ENCODE results near the gene MLLT10. TPM values are rescaled to one million over a fixed set of nuclear protein-coding genes. Genes with fewer than 3 reads are reported as not detected.

MLLT10 gene
- total RNA-seq, 2 experiments from 2014 or later = 33.8 to 34.1 TPM

- intact Hi-C loops (cut with DNase I, micrococcal nuclease) = no loop called here
- Mint-ChIP-seq H3K4me1 (peaks cover 26% of the 10 kb centered on the region), H3K9me3 (ENCODE audit: low read depth) (no peaks in the 10 kb centered on the region), H3K4me3 (no peak overlapping the region), H3K27me3 (no peaks in the 10 kb centered on the region), H3K27ac (no peak overlapping the region), H3K36me3 (ENCODE audit: low read depth) (peaks cover 28% of the 10 kb centered on the region)
- ChIA-PET POLR2A (interaction anchor here (0.6 kb wide), 1 partner anchor 13 kb away, joined by 5 read pairs; no protein-coding TSS in a partner anchor), CTCF (interaction anchor here (0.6 kb wide), 1 partner anchor 12 kb away, joined by 5 read pairs; no protein-coding TSS in a partner anchor)
- no peak for ATAC-seq
- DNase-seq = no peak
Measured at GRCh38 chr10:21726601-21727225, 192.7 kb downstream of the MLLT10 start.

GRCh38 chr10:21727452-21728168 is 193.6 kb downstream of the MLLT10 start:
- ChIA-PET CTCF (interaction anchor here (0.6 kb wide), 1 partner anchor 11 kb away, joined by 5 read pairs; no protein-coding TSS in a partner anchor), POLR2A (no interaction called here)
- Mint-ChIP-seq H3K27ac (no peak overlapping the region), H3K27me3 (no peaks in the 10 kb centered on the region), H3K4me1 (peaks cover 26% of the 10 kb centered on the region), H3K36me3 (ENCODE audit: low read depth) (peaks cover 25% of the 10 kb centered on the region), H3K9me3 (ENCODE audit: low read depth) (no peaks in the 10 kb centered on the region), H3K4me3 (no peak overlapping the region)
- DNase-seq (no peak), ATAC-seq (peak; percentile 25)
- intact Hi-C loops (cut with DNase I, micrococcal nuclease) = no loop called here

GRCh38 chr10:21728618-21729017 is 194.6 kb downstream of the MLLT10 start:
- H3K4me1 Mint-ChIP-seq = peaks cover 26% of the 10 kb centered on the region
- ChIA-PET POLR2A (no interaction called here), CTCF (interaction anchor here (1.3 kb wide), 1 partner anchor 10 kb away, joined by 3 read pairs; no protein-coding TSS in a partner anchor)
- H3K27me3 Mint-ChIP-seq = no peaks in the 10 kb centered on the region
- ATAC-seq = no peak
- no peak for DNase-seq
- no peak overlapping the region for H3K27ac Mint-ChIP-seq
- H3K9me3 Mint-ChIP-seq (ENCODE audit: low read depth) = no peaks in the 10 kb centered on the region
- no peak overlapping the region for H3K4me3 Mint-ChIP-seq
- intact Hi-C loops (cut with DNase I, micrococcal nuclease) = no loop called here
- H3K36me3 Mint-ChIP-seq (ENCODE audit: low read depth) = peaks cover 26% of the 10 kb centered on the region

- Mint-ChIP-seq H3K27ac (no peak overlapping the region), H3K27me3 (no peaks in the 10 kb centered on the region), H3K4me3 (no peak overlapping the region), H3K9me3 (ENCODE audit: low read depth) (no peaks in the 10 kb centered on the region), H3K4me1 (peaks cover 26% of the 10 kb centered on the region), H3K36me3 (ENCODE audit: low read depth) (peaks cover 40% of the 10 kb centered on the region)
- POLR2A ChIA-PET = no interaction called here
- CTCF ChIA-PET = interaction anchor here (0.6 to 2.7 kb wide), 15 partner anchors 8 to 240 kb away, joined by 3 to 27 read pairs (median 4); no protein-coding TSS in a partner anchor
- DNase-seq (peak; percentile 74), ATAC-seq (peak; percentile 88)
- intact Hi-C loops (cut with DNase I, micrococcal nuclease) = loop anchor here (1.0 to 10.0 kb wide), 4 partner anchors 223 to 453 kb away; no protein-coding TSS in a partner anchor
Measured at GRCh38 chr10:21732067-21732772, 198.2 kb downstream of the MLLT10 start.

GRCh38 chr10:21733710-21734109 is 199.7 kb downstream of the MLLT10 start:
- H3K27ac Mint-ChIP-seq = no peak overlapping the region
- H3K27me3 Mint-ChIP-seq = no peaks in the 10 kb centered on the region
- H3K36me3 Mint-ChIP-seq (ENCODE audit: low read depth) = peaks cover 38% of the 10 kb centered on the region
- CTCF ChIA-PET = interaction anchor here (1.6 to 2.7 kb wide), 2 partner anchors 13 to 237 kb away, joined by 7 to 27 read pairs; no protein-coding TSS in a partner anchor
- POLR2A ChIA-PET = no interaction called here
- DNase-seq (no peak), ATAC-seq (no peak)
- H3K4me3 Mint-ChIP-seq = no peak overlapping the region
- intact Hi-C loops (cut with DNase I, micrococcal nuclease) = loop anchor here (2.0 to 10.0 kb wide), 2 partner anchors 221 to 455 kb away; no protein-coding TSS in a partner anchor
- peaks cover 26% of the 10 kb centered on the region for H3K4me1 Mint-ChIP-seq
- no peaks in the 10 kb centered on the region for H3K9me3 Mint-ChIP-seq (ENCODE audit: low read depth)

- no peak for DNase-seq
- intact Hi-C loops (cut with DNase I, micrococcal nuclease) = loop anchor here in 1 of 2 experiments (10.0 kb wide), 1 partner anchor 218 kb away; no protein-coding TSS in a partner anchor
- Mint-ChIP-seq H3K4me3 (no peak overlapping the region), H3K27ac (peak overlapping the region; percentile 42), H3K36me3 (ENCODE audit: low read depth) (peaks cover 43% of the 10 kb centered on the region), H3K27me3 (no peaks in the 10 kb centered on the region), H3K4me1 (peaks cover 59% of the 10 kb centered on the region), H3K9me3 (ENCODE audit: low read depth) (no peaks in the 10 kb centered on the region)
- CTCF ChIA-PET = no interaction called here
- POLR2A ChIA-PET = no interaction called here
- no peak for ATAC-seq
Measured at GRCh38 chr10:21737106-21737505, 203.1 kb downstream of the MLLT10 start.

- POLR2A ChIA-PET = interaction anchor here (0.6 kb wide), 1 partner anchor 168 kb away, joined by 3 read pairs; no protein-coding TSS in a partner anchor
- peak; percentile 20 for DNase-seq
- intact Hi-C loops (cut with DNase I, micrococcal nuclease) = no loop called here
- H3K27me3 Mint-ChIP-seq = no peaks in the 10 kb centered on the region
- ATAC-seq = peak; percentile 70
- peaks cover 55% of the 10 kb centered on the region for H3K4me1 Mint-ChIP-seq
- no peak overlapping the region for H3K4me3 Mint-ChIP-seq
- CTCF ChIA-PET = interaction anchor here (1.7 kb wide), 1 partner anchor 10 kb away, joined by 10 read pairs; no protein-coding TSS in a partner anchor
- peak overlapping the region; percentile 33 for H3K27ac Mint-ChIP-seq
- peaks cover 53% of the 10 kb centered on the region for H3K36me3 Mint-ChIP-seq (ENCODE audit: low read depth)
- H3K9me3 Mint-ChIP-seq (ENCODE audit: low read depth) = no peaks in the 10 kb centered on the region
Measured at GRCh38 chr10:21740989-21741388, 207.0 kb downstream of the MLLT10 start.

- ChIA-PET POLR2A (no interaction called here), CTCF (no interaction called here)
- intact Hi-C loops (cut with DNase I, micrococcal nuclease) = no loop called here
- Mint-ChIP-seq H3K27ac (no peak overlapping the region), H3K27me3 (no peaks in the 10 kb centered on the region), H3K4me1 (peaks cover 57% of the 10 kb centered on the region), H3K4me3 (no peak overlapping the region), H3K36me3 (ENCODE audit: low read depth) (peaks cover 49% of the 10 kb centered on the region), H3K9me3 (ENCODE audit: low read depth) (no peaks in the 10 kb centered on the region)
- DNase-seq (no peak), ATAC-seq (no peak)
Measured at GRCh38 chr10:21742740-21743412, 208.8 kb downstream of the MLLT10 start.

GRCh38 chr10:21744223-21744622 is 210.2 kb downstream of the MLLT10 start:
- intact Hi-C loops (cut with DNase I, micrococcal nuclease) = no loop called here
- ATAC-seq (no peak), DNase-seq (no peak)
- H3K4me3 Mint-ChIP-seq = no peak overlapping the region
- peaks cover 46% of the 10 kb centered on the region for H3K4me1 Mint-ChIP-seq
- no peak overlapping the region for H3K27ac Mint-ChIP-seq
- H3K9me3 Mint-ChIP-seq (ENCODE audit: low read depth) = no peaks in the 10 kb centered on the region
- peaks cover 46% of the 10 kb centered on the region for H3K36me3 Mint-ChIP-seq (ENCODE audit: low read depth)
- no peaks in the 10 kb centered on the region for H3K27me3 Mint-ChIP-seq
- POLR2A ChIA-PET = no interaction called here
- CTCF ChIA-PET = no interaction called here

GRCh38 chr10:21746118-21746517 is 212.1 kb downstream of the MLLT10 start:
- Mint-ChIP-seq H3K9me3 (ENCODE audit: low read depth) (no peaks in the 10 kb centered on the region), H3K27ac (peak overlapping the region; percentile 60), H3K4me3 (no peak overlapping the region), H3K27me3 (no peaks in the 10 kb centered on the region), H3K36me3 (ENCODE audit: low read depth) (peaks cover 39% of the 10 kb centered on the region), H3K4me1 (peaks cover 33% of the 10 kb centered on the region)
- ChIA-PET CTCF (interaction anchor here (1.6 kb wide), 1 partner anchor 14 kb away, joined by 4 read pairs; no protein-coding TSS in a partner anchor), POLR2A (no interaction called here)
- DNase-seq (no peak), ATAC-seq (peak; percentile 72)
- intact Hi-C loops (cut with DNase I, micrococcal nuclease) = no loop called here

- no peak overlapping the region for H3K27ac Mint-ChIP-seq
- H3K36me3 Mint-ChIP-seq (ENCODE audit: low read depth) = peaks cover 29% of the 10 kb centered on the region
- peaks cover 24% of the 10 kb centered on the region for H3K4me1 Mint-ChIP-seq
- CTCF ChIA-PET = interaction anchor here (1.0 kb wide), 1 partner anchor 8 kb away, joined by 3 read pairs; no protein-coding TSS in a partner anchor
- POLR2A ChIA-PET = no interaction called here
- H3K27me3 Mint-ChIP-seq = no peaks in the 10 kb centered on the region
- DNase-seq (no peak), ATAC-seq (no peak)
- H3K4me3 Mint-ChIP-seq = no peak overlapping the region
- intact Hi-C loops (cut with DNase I, micrococcal nuclease) = no loop called here
- no peaks in the 10 kb centered on the region for H3K9me3 Mint-ChIP-seq (ENCODE audit: low read depth)
Measured at GRCh38 chr10:21747809-21748208, 213.8 kb downstream of the MLLT10 start.

Data from activated CD4-positive, alpha-beta T cell treated with anti-CD3 and anti-CD28 coated beads for 36 hours (primary cell).